Calu3 (cell line): Measurements from ENCODE around the gene CILP2. TPM values are rescaled to one million over a fixed set of nuclear protein-coding genes. Genes with fewer than 3 reads are reported as not detected.

Experiments
- BruUV-seq: library from RNA; stranded (reverse); fragments of 400-500 nt; replicated peaks from 2 replicates; lab custom pipeline; 2021; lab: Mats Ljungman, UMichigan
- CTCF ChIA-PET: fragments of 300-600 bp; sonication (Branson Sonifier 250); formaldehyde crosslinking; loops from one replicate; lab custom pipeline; 2022; ENCODE audit warnings: antibody characterized with exemption; lab: Charles Lee
- DNase-seq: peaks from one replicate; pipeline ENCODE4 v3.0.0; 2022
- H3K27ac Mint-ChIP-seq: one replicate; pipeline ENCODE4 v1.8.0; 2022; ENCODE audit warnings: mixed read lengths; ENCODE audit not compliant: unreplicated experiment
- H3K27me3 Mint-ChIP-seq: one replicate; pipeline ENCODE4 v1.8.0; 2022; ENCODE audit warnings: mixed read lengths; ENCODE audit not compliant: unreplicated experiment
- H3K36me3 Mint-ChIP-seq: one replicate; pipeline ENCODE4 v1.8.0; 2022; ENCODE audit warnings: mild to moderate bottlenecking, moderate library complexity, mixed read lengths; ENCODE audit not compliant: insufficient read depth, unreplicated experiment
- H3K4me1 Mint-ChIP-seq: one replicate; pipeline ENCODE4 v1.8.0; 2022; ENCODE audit warnings: mild to moderate bottlenecking, low read depth, mixed read lengths; ENCODE audit not compliant: unreplicated experiment
- H3K4me3 Mint-ChIP-seq: one replicate; pipeline ENCODE4 v1.8.0; 2022; ENCODE audit warnings: mild to moderate bottlenecking, low read depth, moderate library complexity, mixed read lengths; ENCODE audit not compliant: unreplicated experiment
- H3K9me3 Mint-ChIP-seq: one replicate; pipeline ENCODE4 v1.8.0; 2022; ENCODE audit warnings: low read depth, mixed read lengths; ENCODE audit not compliant: unreplicated experiment
- CTCF ChIP-seq: fragments of 200-600 bp; IDR thresholded peaks from one replicate; pipeline ENCODE4 v1.8.0; 2022; ENCODE audit warnings: antibody characterized with exemption; ENCODE audit not compliant: unreplicated experiment
- intact Hi-C: fragments of 100-400 bp; cut with micrococcal nuclease; formaldehyde crosslinking; loops from one replicate; pipeline ENCODE4 v1.10.0; 2022; ENCODE audit not compliant: unreplicated experiment
- total RNA-seq: library from RNA; stranded (reverse); gene quantifications from 2 replicates; pipeline ENCODE4 v1.2.3, GENCODE V29; 2022

The CILP2 gene
- total RNA-seq, 1 experiment from 2014 or later = 1.3 TPM

- Mint-ChIP-seq H3K27me3 (no peaks in the 10 kb centered on the region), H3K4me1 (peaks cover 34% of the 10 kb centered on the region), H3K9me3 (no peaks in the 10 kb centered on the region), H3K4me3 (no peak overlapping the region), H3K27ac (peak overlapping the region; percentile 88), H3K36me3 (peaks cover 37% of the 10 kb centered on the region)
- CTCF ChIA-PET = interaction anchor here (0.6 to 2.6 kb wide), 9 partner anchors 35 to 344 kb away, joined by 3 to 20 read pairs (median 4); partner anchors contain the start of gene GATAD2A
- peak; percentile 58 for TF ChIP-seq CTCF
- peak; percentile 74 for DNase-seq
- no TSS peak for BruUV-seq
- intact Hi-C loops = loop anchor here (1.0 kb wide), 1 partner anchor 123 kb away; no protein-coding TSS in a partner anchor
These were observed 47.7 kb upstream of the CILP2 start for GRCh38 chr19:19490214-19490968.

GRCh38 chr19:19491321-19492025 lies 46.6 kb upstream of the CILP2 start:
- DNase-seq = no peak
- H3K36me3 Mint-ChIP-seq = peaks cover 48% of the 10 kb centered on the region
- TF ChIP-seq CTCF = no peak
- no peaks in the 10 kb centered on the region for H3K9me3 Mint-ChIP-seq
- intact Hi-C loops = no loop called here
- no peaks in the 10 kb centered on the region for H3K27me3 Mint-ChIP-seq
- H3K4me1 Mint-ChIP-seq = peaks cover 34% of the 10 kb centered on the region
- BruUV-seq = no TSS peak
- H3K4me3 Mint-ChIP-seq = no peak overlapping the region
- H3K27ac Mint-ChIP-seq = no peak overlapping the region
- CTCF ChIA-PET = interaction anchor here (0.6 to 2.6 kb wide), 4 partner anchors 86 to 127 kb away, joined by 3 to 20 read pairs (median 7); partner anchors contain the start of gene GATAD2A

- no peaks in the 10 kb centered on the region for H3K9me3 Mint-ChIP-seq
- intact Hi-C loops = no loop called here
- H3K27ac Mint-ChIP-seq = no peak overlapping the region
- CTCF ChIA-PET = interaction anchor here (0.5 kb wide), 1 partner anchor 19 kb away, joined by 3 read pairs; no protein-coding TSS in a partner anchor
- H3K4me1 Mint-ChIP-seq = peaks cover 34% of the 10 kb centered on the region
- no peaks in the 10 kb centered on the region for H3K27me3 Mint-ChIP-seq
- no peak for TF ChIP-seq CTCF
- H3K4me3 Mint-ChIP-seq = no peak overlapping the region
- no TSS peak for BruUV-seq
- no peak for DNase-seq
- H3K36me3 Mint-ChIP-seq = peaks cover 51% of the 10 kb centered on the region
These were observed 45.9 kb upstream of the CILP2 start for GRCh38 chr19:19492026-19492610.

GRCh38 chr19:19493841-19494546 lies 44.1 kb upstream of the CILP2 start:
- Mint-ChIP-seq H3K4me3 (no peak overlapping the region), H3K27ac (no peak overlapping the region), H3K27me3 (no peaks in the 10 kb centered on the region), H3K9me3 (no peaks in the 10 kb centered on the region), H3K4me1 (peaks cover 16% of the 10 kb centered on the region), H3K36me3 (peaks cover 40% of the 10 kb centered on the region)
- DNase-seq = no peak
- TF ChIP-seq CTCF = no peak
- BruUV-seq = no TSS peak
- CTCF ChIA-PET = no interaction called here
- intact Hi-C loops = no loop called here
